ENCODE data around the gene EIF4E2.
"Not testable (repeated sequence)": the region's sequence is repeated elsewhere in the genome, so short reads cannot be mapped to it uniquely, and the experiment has no call there.

EIF4E2 gene

GRCh38 chr2:232569541-232569940, 19.1 kb downstream of the EIF4E2 start:
- DNase-seq, result no peak

GRCh38 chr2:232570481-232570880, 20.0 kb downstream of the EIF4E2 start:
- not testable (repeated sequence) for DNase-seq

- peak in 2 of 14 donors; percentile 16 to 27 for DNase-seq
These were observed 20.6 kb downstream of the EIF4E2 start for GRCh38 chr2:232571026-232571474.

GRCh38 chr2:232573042-232573441, 22.6 kb downstream of the EIF4E2 start:
- DNase-seq, result no peak

DNA sequence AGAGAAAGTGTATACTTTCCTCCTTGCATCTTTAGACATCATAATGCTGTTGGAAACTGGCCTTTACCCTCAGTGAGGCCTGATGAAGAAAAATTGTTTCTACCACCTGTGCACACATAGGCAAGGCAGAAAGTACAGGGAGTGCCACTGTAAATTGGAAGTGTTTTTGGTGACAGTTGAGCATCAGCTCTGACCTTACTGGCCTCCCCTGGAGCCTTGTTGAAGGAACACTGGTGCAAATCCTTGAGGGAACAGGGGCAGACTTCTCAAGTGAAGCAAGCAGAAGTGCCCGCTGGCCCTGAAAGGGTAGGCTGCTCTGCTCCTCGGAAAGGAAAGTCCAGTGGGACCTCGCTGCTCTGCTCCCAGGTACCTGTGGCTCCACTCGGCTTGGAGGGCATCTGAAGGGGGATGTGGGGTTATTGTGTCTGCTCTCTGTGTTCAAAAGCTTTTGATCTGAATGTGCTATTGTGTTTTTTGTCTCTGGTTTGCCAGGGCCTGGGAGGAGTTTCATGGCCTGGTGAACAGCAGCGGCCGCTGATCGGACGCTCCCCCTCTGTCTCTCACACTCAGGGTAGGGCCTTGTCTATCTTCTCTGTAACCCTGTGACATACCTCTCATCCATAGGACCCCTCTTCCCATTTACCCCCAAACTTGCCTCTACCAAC, 23.4 kb downstream of the EIF4E2 start:
- DNase-seq, result peak in 3 of 14 donors; percentile 16 to 22 (median 18)

- no peak for DNase-seq
These were observed 24.4 kb downstream of the EIF4E2 start for GRCh38 chr2:232574674-232575403.

GRCh38 chr2:232575404-232575746, 24.9 kb downstream of the EIF4E2 start:
- no peak for DNase-seq

- DNase-seq, result no peak
These were observed 26.5 kb downstream of the EIF4E2 start for GRCh38 chr2:232576995-232577394.

- no peak for DNase-seq
These were observed 27.4 kb downstream of the EIF4E2 start for GRCh38 chr2:232577841-232578240.

DNA sequence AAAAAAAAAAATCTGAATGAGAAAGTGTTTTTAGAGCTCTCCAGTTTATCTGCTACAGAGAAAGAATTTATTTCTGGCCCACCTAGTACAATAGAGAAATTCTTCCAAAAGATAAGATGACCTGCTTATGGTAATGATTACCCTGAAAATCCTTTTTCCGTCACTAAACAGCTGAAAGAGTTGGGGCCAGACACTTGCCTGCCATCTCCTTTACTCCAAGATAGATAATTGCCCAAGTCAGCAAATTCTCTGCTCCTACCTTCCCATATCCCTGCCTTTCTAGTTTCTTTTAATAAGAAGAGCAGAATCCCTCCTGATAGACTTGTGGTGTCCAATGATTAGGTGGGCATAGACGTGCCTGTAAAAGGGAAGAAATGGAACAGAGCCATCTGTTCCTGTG, 28.1 kb downstream of the EIF4E2 start:
- DNase-seq, result no peak

DNA sequence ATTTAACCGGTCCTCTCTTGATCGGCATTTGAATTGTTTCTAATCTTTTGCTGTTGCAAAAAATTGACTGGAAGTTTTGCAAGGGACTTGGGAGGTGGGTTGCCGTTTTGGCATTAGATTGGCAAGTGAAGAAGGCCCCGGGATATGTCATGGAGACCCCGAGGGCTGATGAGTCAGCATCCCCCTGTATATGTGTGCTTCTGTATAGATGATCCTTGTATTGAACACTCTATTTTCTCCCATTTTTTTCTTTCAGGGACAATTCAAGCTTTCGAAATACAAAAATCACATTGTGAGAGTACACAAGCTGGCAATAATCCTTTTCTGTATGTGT, 30.1 kb downstream of the EIF4E2 start:
- no peak for DNase-seq

DNA sequence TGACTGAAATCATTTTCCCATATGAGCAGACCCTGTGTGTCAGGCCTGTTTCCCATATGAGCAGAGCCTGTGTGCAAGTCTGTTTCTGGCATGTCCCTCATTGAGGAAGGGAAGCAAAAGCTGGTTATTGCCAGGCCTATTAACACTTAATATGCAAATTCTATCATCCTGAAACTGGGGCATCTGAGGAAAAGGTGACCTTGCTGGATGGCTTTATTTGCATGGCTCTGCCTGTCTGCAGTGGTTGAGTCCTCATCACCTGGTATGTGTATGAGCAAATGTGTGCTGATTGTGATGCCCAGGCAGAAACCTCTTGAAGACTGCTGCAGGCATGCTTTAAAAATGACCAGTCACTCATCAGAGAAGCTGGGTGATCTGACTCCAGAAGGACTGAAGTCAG, 31.2 kb downstream of the EIF4E2 start:
- DNase-seq, result no peak

DNA sequence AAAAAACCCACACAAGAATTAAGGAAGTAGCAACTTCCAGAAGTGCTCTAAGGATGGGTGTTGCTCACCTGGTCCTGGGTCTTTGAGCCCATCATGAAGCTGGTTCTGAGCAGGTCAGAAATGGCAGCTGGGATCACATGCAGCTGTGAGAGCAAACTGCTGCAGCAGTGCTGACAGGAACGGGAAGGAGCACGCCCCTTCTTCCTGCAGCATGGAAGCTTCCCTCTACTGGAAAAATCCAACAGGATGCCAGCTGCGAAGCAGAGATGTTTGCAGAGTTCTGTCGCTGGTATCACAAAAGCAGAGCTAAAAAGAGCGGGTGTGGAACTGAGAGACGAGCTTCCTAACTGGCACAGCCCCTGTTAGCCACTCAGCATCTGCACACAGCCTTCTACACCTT, 33.7 kb downstream of the EIF4E2 start:
- DNase-seq, result no peak

DNA sequence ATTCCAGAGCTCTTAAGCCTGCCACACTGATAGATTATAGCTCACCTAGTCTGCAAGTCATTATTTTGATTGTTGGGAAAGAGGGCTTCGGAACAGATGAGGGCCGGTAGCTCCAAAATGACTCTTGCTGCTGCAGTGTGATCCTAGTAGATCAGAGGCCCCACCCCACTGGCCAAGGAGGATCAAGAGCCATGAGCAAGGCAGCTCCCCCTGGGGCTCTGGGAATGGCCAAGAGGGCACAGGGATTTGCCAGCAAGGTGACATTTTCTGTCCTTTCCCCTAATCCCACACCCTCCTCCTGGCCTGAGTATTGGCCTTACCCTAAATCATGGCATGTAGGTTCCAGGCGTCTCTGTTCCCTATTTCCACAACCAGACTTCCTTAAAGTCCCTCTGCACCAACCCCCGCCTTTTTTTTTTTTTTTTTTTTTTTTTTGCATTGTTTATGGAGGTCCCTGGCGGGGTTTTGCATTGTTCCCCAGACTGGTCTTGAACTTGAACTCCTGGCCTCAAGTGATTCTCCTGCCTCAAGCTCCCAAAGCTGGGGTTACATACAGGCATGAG, 36.5 kb downstream of the EIF4E2 start:
- no peak for DNase-seq

- DNase-seq, result no peak
These were observed 37.0 kb downstream of the EIF4E2 start for GRCh38 chr2:232587512-232587911.

DNA sequence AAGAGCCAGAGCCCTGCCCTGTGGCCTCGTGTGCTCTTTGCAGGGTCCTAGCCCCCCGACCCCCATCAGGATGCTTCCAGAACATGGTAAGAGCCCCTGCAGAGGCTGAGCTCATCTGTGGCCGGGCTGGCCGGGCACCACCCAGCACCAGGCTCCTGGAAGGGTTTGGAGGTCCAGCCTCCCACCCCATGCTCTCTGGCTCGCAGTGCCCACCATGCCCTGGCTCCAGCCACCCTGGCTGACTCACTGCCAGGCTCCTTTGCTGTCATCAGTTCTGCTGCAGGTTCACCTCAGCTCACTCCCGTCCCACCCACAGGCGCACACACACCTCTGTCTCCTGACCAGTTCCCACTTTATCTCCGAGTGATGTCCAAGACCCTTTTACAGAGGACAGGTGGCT, 37.5 kb downstream of the EIF4E2 start:
- DNase-seq, result no peak

- DNase-seq, result peak in 2 of 14 donors; percentile 14 to 65
These were observed 38.4 kb downstream of the EIF4E2 start for GRCh38 chr2:232588680-232589585.

DNA sequence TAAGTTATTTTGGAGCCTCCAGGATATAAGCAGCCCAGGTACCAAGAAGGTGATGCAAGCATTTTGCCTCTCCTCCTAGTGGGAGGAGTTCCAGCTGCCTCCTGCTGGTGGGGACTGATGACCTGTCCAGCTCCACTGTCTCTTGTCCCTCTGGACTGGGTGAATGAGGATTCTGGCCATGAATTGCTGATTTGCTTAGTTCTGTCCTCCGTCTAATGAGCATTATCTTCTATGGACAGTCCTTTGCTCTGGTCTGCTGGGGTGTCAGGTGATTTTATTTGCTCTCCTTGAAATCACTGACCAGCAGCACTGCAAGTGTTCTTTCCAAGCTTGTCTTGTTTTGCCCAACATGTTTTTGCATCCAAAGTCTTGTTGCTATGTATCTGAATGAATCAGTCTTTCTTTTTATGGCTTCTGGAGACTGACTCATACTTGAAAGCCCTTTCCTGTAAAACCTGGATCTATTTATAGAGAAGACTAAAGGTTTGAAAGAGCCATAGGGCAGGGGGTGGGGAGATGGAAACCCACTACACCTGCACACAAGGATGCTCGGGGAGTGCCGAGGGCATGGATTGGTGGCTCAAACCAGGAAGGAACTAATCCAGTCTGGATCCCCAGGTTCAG, 42.4 kb downstream of the EIF4E2 start:
- peak in 1 of 14 donors; percentile 19 for DNase-seq

DNA sequence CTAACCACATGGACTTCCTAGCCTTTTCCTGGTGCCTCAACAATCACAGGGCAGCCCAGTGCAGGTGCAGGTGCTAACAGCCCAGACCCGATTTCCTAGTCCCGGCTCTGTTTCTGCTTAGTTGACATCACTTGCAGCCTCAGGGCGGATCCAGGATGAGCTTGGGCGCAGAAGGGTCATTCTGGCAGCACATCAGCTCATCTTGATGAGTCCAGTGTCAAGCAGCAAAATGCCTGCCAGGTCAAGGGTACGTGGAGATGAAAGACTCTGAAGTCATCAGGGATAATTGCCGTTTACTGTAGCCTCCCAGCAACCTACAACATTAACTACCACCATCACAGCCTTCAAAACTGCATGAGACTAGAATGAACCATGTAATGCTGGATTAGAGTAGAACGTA, 43.5 kb downstream of the EIF4E2 start:
- no peak for DNase-seq

GRCh38 chr2:232597362-232598079, 47.0 kb downstream of the EIF4E2 start:
- no peak for DNase-seq

DNA sequence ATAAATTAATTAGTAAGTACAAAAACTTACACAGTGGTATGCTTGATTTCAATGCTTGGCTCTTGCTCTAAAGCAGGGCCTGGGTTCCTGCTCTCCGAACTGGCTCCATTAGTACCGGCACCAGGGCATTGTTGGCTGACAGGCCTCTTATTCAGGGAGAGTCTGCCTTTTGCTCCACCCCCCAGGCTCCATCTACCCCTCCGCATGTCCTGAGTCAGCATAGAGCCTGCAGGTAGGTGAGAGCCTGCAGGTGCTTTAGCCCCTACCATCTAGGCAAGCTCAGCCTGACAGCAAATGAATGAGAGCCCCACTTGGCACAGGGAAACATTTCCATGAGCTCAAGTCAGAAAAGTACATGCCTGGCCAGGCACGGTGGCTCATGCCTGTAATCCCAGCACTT, 47.8 kb downstream of the EIF4E2 start:
- no peak for DNase-seq
